SH-SY5Y (cell line): ENCODE measurements around the gene FOXK1.

Experiments
- GATA2 ChIP-seq: IDR thresholded peaks from 2 replicates; pipeline ENCODE4 v1.6.1; 2011; ENCODE audit warnings: mild to moderate bottlenecking, low read depth, low read length
- GATA3 ChIP-seq: IDR thresholded peaks from 2 replicates; pipeline ENCODE4 v1.6.1; 2011; ENCODE audit warnings: low read depth, mild to moderate bottlenecking, low read length, moderate library complexity

- TF ChIP-seq GATA3 (no peak), GATA2 (no peak)
Measured at GRCh38 chr7:4783762-4784351, 101.8 kb downstream of the FOXK1 start.
